ENCODE data around the gene EXOC4.

EXOC4 gene

DNA sequence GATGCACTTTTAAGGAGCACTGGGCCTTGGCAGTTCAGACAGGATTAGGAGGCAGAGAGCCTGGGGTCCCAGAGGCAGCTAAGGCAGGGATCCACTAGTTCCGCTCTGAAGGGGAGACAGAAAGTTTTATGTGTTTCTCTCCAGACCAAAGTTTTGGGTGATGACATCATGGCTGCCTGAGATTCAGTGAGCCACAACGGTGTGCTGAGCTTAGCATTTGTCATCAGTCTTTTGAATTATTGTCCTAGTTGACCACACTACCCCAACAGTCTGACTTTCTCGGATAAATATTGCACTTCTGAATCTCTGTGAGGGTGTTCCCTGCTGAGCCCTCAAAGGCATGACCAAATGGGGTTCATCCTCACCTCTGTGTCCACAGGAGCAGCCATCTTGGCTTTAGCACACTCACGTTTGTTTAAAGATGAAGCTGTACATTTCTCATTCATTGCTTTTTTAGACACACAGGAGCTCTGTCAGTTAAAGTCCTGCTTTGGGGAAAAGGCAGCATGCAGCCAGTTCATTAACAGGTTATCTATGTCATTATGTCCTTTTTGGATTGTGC lies 576.5 kb downstream of the EXOC4 start:
- peak; percentile 70 for DNase-seq (ENCODE audit: low read depth)

DNA sequence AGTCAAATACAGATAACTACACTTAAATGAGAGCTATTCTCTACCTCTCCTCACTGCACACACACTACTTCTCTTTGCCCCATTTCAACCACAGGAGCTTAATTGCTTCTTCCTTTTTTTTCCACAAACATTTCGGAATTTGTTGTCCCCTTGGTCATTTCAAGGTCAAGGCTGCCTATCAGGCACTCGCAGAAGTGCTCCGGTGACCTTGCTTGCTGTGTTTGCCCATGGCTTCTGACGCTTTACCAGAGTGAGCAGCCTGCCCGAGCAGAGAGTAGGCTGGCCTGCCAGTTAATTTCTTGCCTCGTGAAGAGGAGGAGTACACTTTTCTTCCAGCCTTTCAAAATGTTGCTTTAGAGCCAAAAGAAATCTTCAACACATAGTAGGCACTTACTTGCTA lies 577.2 kb downstream of the EXOC4 start:
- DNase-seq (ENCODE audit: low read depth): no peak

- no peak for DNase-seq (ENCODE audit: low read depth)
These were observed 583.8 kb downstream of the EXOC4 start for GRCh38 chr7:133836666-133837065.

GRCh38 chr7:133837224-133837623 lies 584.3 kb downstream of the EXOC4 start:
- DNase-seq (ENCODE audit: low read depth): no peak

- no peak for DNase-seq (ENCODE audit: low read depth)
These were observed 586.2 kb downstream of the EXOC4 start for GRCh38 chr7:133839121-133839520.

DNA sequence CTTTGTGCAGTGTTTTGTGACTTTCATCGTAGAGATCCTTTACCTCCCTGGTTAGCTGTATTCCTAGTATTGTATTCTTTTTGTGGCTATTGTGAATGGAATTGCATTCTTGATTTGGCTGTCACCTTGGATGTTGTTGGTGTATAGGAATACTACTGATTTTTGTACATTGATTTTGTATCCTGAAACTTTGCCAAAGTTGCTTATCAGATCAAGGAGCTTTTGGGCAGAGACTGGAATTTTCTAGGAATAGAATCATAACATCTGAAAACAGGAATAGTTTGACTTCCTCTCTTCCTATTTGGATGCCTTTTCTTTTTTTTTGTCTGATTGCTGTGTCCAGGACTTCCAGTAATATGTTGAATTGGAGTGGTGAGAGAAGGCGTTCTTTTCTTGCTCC lies 590.5 kb downstream of the EXOC4 start:
- no peak for DNase-seq (ENCODE audit: low read depth)

GRCh38 chr7:133845005-133845404 lies 592.1 kb downstream of the EXOC4 start:
- DNase-seq (ENCODE audit: low read depth): no peak

- no peak for DNase-seq (ENCODE audit: low read depth)
These were observed 593.5 kb downstream of the EXOC4 start for GRCh38 chr7:133846203-133846945.

GRCh38 chr7:133850497-133851280 lies 597.8 kb downstream of the EXOC4 start:
- no peak for DNase-seq (ENCODE audit: low read depth)

GRCh38 chr7:133851411-133851810 lies 598.5 kb downstream of the EXOC4 start:
- DNase-seq (ENCODE audit: low read depth): no peak

- peak; percentile 87 for DNase-seq (ENCODE audit: low read depth)
These were observed 600.9 kb downstream of the EXOC4 start for GRCh38 chr7:133853706-133854276.

DNA sequence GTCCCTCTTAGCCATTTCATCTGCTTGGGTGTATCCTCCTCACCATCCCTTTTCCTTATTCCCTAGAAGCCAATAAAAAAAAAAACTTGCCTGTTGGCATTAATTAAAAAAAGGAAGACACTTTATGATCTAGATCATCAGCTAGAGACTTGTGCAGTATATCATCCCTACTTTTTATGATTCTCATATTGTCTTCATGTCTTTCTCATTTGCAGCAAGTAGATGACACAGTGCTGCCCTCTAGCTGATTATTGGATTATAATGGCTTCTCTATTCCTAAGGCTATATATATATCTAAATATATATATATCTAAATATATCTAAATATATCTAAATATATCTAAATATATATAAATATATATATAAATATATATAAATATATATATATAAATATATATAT lies 601.9 kb downstream of the EXOC4 start:
- DNase-seq (ENCODE audit: low read depth): peak; percentile 69

GRCh38 chr7:133857376-133858119 lies 604.7 kb downstream of the EXOC4 start:
- no peak for DNase-seq (ENCODE audit: low read depth)

- no peak for DNase-seq (ENCODE audit: low read depth)
These were observed 605.4 kb downstream of the EXOC4 start for GRCh38 chr7:133858311-133858710.

GRCh38 chr7:133859231-133859630 lies 606.4 kb downstream of the EXOC4 start:
- DNase-seq (ENCODE audit: low read depth): no peak

GRCh38 chr7:133859871-133860450 lies 607.1 kb downstream of the EXOC4 start:
- DNase-seq (ENCODE audit: low read depth): no peak

GRCh38 chr7:133860628-133861335 lies 607.9 kb downstream of the EXOC4 start:
- no peak for DNase-seq (ENCODE audit: low read depth)

DNA sequence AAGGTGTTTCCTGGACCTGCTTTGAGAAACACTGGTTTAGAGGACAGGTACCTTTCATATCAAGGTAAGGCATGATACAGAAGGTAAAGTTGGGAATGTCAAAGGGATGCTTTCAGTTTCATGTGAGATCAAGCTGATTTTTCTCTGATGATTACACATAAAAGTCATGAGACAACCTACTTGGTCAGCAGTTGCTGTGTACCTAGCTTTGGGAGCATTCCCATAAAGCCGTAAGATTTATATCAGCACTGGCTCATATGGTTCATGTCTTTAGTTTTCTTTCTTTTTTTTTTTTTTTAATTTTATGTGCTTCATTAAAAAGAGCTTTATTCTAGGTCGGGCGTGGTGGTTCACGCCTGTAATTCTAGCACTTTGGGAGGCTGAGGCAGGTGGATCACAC lies 609.0 kb downstream of the EXOC4 start:
- no peak for DNase-seq (ENCODE audit: low read depth)

DNA sequence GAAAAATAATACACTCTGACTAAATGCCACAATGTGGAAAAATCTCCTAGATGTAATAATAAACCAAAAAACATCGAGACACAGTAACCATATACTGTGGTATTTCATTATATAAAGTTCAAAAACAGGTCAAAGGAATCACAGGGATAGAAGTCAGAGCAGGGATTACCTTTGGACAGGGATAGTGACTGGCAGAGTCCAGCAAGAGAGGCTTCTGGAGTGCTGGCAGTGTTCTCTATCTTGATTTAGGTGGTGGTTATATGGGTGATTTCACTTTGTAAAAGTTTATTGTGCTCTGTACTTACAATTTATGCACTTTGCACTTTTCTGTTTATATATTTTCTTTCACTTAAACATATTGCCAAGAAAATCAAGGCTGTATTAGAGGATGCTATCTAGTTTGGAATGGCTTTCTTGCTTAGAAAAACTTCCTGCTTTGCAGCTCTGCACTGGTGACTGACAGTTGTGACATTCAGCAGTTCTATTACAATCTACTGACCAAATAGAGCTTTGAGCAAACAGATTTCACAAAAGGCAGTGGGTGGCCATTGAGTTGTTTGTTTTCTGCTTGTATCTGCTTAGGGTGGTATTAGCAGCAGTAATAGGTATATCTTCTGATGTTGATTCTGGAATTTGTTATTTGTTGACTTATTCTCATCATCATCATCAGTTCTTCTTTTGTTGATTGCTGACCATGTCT lies 610.6 kb downstream of the EXOC4 start:
- DNase-seq (ENCODE audit: low read depth): no peak

- DNase-seq (ENCODE audit: low read depth): no peak
These were observed 616.7 kb downstream of the EXOC4 start for GRCh38 chr7:133869556-133869955.
